NCI-H2081 (cell line): Measurements from ENCODE around the gene CEBPA.
"Not testable (repeated sequence)": the region's sequence is repeated elsewhere in the genome, so short reads cannot be mapped to it uniquely, and the experiment has no call there.

ENCODE experiments used
- DNase-seq, 2 experiments: peaks; one replicate each; lab custom pipeline; 2025; lab: John Stamatoyannopoulos, UW

The CEBPA gene

DNA sequence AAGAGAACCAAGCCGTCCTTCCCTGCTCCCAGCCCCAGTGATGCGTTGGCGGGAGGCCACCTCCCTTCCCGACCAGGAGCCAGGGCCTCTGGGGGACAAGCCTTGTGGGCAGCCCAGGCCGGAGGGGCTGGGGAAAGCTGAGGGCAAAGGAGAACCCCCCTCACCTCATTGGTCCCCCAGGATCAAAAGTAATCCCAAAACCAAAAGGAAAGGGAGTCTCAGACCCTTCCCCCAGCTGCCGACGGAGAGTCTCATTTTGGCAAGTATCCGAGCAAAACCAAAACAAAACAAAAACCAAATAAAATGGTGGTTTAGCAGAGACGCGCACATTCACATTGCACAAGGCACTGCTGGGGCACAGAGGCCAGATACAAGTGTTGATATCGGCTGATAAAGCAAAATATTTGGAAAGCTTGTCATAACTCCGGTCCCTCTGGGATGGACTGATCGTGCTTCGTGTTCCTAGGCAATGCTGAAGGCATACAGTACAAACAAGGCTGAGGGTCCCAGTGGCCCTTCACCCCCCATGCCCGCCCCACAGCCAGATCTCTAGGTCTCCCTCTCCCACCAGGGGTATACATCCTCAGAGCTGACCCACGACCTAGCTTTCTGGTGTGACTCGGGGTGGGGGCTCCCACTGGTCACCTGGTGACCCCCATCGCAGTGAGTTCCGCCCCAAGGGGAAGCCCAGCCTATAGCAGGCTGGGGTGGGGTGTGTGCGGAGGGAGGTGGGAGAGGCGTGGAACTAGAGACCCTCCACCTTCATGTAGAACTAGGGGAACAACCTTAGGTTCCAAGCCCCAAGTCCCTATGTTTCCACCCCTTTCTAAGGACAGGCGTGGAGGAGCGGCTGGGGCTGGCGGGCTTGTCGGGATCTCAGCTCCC is 2.1 kb downstream of the CEBPA start:
- DNase-seq = no peak

DNA sequence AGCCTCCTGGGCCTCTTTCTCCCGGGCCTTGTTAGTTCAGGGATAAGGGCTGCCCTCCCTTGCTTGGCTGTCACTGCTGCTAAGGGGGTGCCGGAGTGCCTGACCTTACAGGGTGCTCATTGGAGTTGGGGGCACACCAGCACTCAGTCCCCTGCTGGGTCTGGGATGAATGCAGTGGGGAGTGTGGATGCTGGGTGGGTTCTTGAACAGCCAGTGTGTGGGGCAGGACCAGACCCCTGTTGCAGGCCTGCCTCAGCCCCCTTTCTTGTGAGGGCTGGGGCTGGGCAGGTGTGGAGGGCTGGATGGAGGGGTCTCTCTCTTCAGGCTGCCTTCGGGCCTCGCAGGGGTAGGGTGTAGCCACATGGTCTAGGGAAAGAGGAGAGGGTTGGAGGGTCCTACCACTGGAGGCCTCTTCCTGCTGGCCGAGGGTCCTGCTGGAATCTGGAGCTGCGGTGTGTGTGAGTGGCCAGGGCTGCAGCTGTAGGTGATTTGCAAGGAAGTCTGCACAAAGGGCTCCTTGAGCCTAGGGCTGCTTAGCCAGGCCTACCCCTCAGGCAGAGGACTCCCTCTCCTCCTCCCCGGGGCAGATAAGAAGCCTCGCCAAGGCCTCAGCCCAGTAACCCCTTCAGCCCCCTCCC is 3.2 kb downstream of the CEBPA start:
- no peak for DNase-seq

DNA sequence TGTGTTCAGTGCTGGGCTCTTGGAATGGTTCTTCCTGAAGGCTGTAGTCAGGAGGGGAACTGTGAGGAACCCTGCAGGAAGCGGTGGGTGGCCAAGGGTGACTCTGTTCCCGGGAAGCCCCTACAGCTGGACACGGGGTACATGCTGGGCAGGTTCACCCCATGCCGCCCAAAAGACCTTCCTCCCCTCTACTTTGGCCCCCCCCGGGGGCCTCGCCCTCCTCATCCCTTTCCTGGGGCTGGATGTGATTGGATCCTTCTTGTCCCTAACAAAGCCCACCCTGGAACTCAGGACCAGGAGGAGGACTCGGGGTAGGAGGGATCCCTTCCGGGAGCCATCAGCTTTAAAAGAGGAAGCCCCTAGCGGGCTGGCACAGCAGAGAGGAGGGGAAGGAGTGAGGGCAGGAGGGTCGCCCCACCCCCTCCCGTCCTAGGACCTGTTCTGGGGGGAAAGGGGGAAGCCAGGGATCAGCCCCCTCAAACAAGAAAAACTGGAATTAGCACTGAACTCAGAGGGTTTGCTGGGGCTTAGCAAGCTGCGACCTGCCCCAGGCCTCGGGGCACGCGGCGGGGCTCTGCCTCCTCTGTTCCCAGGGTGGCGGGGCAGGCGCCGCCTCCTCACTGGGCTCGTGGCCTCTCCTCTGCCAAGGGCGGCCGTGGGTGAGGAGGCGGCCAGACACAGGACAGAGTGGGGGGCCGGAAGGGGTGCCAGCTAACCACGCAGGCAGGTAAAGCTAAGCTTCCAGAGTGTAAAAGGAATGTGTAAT is 4.0 kb downstream of the CEBPA start:
- DNase-seq = no peak

DNA sequence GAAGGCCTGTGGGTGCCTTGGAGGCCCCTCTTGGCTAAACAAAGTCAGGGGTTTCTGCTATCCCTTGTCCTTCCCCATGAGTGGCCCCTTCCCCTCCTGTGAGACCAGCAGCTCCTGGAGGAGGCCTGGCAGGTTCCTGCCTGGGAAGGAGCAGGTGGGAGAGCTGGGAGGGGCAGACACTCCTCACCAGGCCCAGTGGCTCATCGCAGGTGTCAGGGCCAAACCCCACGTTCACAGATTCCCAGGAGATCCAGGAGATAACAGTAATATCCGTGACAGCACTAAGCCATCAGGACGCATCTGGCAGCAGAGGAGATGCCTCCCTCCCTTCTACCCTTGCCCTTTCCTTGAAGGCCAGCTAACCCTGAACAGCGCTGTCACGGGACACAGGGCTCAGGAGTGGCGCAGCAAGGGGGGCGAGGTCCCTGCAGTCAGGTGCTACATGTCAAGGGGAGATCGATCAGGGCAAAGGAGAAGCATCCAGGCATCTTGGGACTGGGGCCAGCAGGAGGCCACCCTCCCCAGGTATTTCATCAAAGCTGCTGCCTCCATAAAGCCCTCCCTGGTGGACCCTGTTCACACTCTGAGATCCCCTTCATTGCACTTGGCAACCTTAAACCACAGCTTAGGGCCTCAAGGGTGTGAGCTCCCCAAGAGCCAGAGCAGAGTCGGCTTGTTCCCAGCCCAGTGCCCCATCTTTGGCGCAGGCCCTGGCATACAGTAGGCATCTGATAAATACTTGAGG is 4.8 kb downstream of the CEBPA start:
- no peak for DNase-seq

DNA sequence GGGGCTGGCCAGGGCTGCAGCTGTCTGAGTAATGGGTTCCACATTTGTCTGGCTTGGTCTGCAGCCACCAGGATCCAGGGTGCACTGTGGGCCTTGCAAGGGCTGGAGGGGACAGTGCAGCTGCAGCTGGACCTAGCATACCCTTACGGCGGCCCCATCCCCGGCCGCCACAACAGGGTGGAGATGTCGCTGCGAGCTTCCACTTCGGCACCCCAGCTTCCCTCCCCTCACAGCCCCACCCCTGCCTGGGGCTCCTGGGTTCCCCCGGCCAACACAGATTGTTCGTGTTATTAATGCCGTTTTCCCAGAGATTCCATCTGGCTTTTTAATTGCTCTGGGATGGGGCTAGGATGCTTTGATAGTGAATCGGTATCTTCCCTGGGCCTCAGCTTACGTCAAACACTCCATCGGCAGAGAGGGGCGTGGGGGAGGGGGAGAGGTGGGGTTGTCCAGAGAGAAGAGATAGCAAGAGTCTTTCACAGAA is 5.8 kb downstream of the CEBPA start:
- no peak for DNase-seq

DNA sequence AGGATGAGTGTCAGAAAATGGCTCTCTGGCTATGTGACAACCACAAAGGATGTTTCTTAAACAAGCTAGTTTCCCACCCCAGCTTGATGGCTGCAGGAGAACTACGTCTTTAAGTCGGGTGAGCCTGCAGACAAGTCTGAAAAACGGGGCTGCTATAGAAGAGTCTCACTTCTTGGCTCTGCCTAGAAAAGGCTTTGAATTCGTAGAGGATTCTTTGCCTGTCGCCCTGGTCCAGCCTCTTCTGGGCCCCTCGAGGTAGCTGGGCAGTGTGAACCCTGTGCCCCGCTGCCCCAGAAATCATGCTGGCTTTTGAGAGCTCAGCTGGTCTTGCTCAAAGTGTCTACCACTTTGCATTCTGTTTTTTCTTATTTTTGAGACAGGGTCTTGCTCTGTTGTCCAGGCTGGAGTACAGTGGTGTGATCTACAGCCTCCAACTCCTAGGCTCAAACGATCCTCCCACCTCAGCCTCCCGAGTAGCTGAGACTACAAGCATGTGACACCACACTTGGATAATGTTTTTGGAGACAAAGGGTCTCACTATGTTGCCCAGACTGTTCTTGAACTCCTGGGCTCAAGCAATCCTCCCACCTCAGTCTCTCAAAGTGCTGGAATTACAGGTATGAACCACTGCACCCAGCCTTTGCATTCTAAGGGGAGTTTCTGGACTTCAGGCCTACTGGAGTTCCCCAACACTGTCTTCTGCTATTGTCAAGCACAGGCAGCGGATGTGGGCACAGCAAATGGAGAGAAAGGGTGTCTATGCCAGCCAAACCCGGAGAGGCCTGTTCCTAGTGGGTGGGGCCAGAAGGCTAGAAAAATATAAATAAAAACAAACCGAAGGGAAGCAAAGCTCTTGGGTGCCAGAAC is 6.5 kb downstream of the CEBPA start:
- no peak for DNase-seq

DNA sequence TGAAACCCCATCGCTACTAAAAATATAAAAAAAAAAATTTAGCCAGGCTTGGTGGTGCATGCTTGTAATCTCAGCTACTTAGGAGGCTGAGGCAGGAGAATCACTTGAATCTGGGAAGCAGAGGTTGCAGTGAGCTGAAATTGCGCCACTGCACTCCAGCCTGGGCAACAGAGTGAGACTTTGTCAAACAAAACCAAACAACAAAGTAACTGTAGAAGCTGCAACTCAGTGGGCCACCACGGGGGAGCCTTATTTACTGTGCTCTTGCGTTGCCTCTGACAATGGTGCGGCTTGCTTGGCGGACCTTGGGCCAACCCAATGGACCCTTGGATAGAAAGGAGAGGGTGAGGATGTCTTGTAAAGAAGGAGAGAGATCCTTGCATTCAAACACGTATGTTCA is 7.3 kb downstream of the CEBPA start:
- not testable (repeated sequence) for DNase-seq

DNA sequence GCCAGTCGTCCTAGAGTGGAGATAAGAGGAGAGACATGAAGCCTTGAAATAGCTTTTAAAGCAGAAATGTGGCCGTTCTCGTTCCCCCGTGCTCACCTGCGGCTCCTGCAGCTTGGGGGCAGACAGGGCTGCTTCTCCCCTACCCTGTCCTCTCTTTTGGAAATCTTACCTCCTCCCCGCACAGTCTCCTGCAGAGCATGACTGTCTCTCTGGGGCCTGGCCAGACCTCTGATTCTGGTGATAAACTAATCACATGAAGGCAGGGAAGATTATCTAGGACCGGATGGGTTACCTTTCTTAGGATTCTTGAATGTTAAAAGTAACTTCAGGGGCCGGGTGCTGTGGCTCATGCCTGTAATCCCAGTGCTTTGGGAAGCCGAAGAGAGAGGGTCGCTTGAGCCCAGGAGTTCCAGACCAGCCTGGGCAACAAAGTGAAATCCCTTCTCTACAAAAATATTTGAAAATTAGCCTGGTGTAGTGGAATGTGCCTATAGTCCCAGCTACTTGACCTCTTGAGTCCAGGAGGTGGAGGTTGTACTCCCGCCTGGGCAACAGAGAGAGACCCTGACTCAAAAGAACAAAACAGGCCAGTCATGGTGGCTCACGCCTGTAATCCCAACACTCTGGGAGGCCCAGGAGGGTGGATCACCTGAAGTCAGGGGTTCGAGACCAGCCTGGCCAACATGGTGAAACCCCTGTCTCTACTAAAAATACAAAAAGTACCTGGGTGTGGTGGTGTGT is 8.1 kb downstream of the CEBPA start:
- no peak for DNase-seq

DNA sequence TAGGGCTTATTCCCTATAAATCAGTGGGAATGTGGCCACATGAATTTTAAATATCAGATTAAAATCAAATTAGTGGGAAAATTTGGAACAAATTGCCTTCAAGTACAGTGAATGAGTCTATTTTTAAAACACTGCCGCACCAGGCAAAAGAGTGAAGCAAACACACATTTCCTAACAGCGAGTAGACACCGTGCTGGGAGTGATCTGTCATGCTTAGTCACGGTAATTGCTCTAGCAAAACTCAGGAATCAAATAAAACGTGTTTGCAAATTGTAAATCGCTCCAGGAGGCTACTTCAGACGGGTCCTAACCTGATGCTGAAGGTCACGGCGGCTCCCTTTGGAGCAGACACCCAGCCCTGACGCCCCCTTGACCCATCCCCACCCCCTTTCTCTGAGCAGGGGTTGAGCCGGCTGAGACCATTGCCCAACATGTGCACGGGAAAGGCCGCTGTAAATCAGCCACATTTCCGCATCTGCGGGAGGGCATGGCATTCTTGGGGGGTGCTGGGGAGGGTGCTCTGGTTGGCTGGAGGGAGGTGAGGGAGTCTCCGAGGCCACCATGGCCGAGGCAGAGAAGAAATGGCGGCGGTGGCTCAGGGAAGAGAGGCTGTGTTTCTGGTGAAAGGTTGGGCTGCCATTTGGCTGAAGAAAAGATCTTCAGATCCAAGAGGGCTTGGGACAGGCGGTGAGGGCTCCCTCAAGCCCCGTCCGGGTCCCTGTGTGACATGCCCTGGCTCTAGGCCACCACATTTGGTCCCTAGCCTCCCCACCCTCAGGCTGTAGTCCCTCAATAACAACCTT is 8.9 kb downstream of the CEBPA start:
- peak; percentile 39 to 80 for DNase-seq

DNA sequence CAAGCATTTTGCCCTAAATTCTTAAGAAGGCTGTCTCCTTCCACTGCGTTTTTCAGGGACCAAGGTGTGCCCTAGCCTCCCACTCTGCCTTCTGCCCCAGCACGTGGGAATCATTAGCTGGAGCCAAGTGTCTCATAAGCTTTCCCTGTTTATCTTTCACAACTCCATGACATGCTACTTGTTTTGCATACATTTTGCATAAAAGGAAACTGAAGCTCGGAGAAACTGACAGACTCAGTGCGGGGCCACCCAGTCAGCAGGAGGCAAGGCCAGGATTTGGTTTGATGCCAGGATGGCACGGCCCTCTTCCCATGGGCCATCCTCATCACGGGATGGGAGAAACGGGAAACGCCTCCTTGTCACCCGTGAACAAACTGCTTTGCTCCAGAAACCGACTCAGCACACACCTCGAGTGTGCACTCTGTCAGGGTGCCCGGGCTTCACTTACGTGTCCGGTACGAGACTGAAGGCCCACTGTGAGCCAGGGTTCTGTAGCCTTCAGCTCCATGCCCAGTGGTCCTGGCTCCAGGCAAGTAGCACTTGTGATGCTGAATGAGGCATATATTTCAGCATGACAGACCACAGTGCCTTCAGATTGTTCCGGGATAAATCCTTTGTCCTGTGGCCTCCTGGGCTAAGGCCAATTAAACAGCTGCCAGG is 9.6 kb downstream of the CEBPA start:
- peak in 1 of 2 experiments; percentile 15 for DNase-seq

DNA sequence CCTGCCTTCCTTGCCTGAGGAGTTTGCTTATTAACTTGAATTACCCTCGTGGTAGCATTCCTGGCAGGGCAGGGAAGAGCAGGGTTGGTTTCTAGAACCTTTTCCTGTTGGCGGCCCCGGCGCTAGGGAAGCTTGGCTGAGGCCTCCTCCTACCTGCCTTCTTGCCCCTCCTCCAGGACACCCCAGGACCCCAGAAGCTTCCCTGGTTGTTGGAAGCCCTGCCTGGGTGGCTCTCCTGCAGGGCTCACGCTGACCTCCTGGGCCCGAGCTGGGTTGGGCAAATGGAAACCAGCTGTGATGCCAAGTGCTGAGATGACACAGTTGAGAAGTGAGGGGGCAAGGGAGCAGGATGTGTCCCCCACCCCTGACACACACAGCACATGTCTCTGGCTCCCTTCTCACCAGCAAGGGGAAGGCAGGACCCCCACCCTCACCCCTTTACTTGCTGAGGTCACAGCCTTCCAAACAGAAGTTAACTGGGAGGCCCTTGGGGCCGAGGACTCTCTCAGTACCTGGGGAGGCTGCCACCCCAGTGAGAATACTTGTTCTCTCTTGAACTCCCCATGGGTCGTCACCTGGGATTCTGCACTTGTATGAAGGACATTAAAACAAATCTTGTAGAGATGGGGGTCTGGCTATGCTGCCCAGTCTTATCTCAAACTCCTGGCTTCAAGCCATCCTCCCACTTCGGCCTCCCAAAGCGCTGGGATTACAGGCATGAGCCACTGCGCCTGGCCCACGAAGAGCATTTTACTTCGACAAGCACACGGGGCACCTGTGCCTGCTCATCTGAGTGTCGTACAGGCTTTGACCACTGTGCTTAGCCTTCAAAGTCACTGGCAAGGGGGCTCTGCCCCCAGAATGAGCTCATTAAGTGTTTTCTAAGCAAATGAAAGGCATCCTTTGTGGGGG is 10.5 kb downstream of the CEBPA start:
- DNase-seq = no peak

DNA sequence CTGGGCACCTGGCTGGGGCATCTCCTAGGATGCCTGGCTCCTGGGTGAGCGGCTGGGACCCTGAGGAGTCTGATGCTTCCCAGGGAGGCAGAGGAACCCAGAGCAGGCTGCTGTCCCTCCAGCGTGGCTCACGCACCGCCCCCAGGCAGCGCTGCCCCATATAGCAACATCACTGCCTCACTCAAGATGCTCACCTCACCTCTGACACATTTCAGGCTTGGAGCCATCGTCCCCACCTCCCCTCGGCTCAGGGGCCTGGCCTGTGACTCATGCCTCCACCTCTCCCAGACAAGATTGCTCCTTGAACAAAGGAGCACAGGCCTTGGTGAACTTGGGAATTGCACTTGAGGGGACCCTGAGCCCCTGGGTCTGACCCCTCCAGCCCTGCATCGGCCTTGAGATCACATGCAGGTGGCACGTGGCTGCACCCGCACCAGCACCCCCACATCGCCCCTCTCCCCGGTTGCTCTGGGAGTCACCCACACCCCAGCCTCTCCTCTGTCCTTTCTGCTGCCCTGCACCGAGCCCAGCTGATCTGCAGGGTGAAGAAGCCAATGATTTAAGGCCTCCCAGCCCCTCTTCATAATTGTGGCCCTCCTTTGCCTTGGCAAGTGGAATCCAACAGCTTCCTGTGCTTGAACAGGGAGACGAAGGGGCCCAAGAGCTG is 11.2 kb downstream of the CEBPA start:
- DNase-seq = no peak

DNA sequence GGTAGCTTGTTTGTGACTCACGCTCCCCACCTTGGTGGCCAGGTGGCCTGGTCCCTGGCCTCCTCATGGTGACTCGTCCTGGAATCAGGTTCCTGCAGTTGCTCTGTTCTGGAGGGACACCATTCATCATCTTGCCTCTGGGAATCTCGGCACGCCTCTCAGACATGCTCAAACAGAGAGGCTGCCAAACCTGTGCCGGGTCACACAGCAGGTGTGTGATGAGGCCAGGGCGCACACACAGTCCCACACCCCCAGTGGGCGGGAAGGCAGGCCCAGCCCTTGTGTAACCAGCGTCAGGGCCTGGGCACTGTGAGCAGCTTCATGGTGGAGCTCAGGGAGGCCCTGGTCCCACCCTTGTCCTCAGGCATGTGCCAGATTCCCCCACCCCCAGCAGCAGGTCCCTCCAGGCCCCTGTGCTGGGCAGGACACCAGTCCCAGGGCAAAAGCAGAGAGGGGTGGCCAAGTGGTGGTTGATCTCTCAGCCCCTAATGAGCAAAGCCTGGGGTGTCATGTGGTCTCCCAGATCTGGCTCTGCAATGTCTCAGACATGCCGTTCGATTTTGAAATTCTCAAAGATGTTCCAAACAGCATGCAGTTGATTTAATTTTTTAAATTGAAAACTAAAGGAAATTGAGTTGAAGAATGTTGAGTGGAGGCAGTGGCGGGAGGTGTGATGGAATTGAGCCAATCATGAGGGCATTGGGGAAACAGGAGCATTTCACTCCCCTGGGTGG is 12.1 kb downstream of the CEBPA start:
- DNase-seq = no peak

DNA sequence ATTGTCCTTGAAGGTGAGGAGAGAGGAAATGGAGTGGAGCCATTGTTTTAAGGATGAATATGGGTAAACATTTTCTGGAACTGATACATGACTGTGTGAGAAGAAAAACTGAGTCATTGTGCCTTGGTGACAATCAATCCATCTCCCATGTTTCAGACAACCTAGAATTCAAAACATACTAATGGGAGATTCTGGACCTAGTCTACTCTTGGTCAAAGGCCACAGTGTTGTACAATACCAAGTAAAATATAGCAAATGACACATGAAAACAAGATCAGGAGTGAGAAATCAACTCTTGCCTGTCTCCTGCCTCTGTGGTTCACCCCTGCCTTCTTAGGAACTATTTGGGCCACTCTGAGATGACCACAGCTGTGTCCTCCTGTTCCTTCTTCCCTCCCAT is 13.1 kb downstream of the CEBPA start:
- no peak for DNase-seq

DNA sequence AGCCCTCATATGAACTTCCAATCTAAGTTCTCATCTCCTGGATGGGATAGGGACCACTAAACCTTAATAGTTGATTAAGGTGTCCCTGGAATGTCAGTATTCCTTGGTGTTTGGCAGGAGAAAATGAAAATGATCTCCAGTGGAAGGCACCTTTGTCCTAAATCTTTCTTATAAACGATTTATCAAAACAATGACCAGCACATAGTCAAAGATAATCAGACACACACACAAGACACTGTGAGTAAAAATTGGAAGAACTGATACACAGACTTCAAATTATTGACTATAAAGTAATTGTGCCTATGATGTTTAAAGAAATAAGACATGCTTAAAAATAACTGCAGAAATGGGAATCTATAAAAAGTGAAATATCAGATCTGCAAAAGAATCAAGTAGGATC is 13.7 kb downstream of the CEBPA start:
- no peak for DNase-seq

DNA sequence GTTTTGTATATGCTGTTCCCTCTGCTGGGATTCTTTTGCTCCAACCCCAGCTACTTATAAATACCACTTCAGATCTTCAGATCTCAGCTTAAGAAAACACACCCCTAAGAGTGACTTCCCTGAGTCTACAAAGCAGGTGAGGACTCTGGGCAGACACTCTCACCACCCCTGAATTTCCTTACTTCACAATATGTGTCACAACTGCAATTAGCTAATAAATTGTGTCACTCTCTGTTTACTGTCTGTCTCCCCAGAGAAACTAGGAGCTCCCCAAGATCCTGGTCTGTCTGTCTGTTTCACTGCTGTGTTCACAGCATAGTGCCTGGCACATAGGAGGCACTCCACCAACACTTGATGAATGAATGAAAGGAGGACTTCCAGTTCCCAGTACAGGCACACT is 14.4 kb downstream of the CEBPA start:
- no peak for DNase-seq

DNA sequence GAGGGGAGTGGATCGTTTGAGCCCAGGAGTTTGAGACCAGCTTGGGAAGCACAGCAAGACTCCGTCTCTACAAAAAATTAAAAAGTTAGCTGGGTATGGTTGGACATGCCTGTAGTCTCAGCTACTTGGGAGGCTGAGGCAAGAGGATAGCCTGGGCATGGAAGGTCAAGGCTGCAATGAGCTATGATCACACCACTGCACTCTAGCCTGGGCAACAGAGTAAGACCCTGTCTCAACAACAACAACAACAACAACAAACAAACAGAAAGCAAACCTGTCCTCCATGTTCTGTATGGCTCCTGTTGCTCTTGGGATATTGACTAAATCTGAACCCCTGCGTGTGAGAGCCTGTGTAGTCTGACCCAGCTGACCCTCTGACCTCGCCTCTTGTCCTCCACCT is 14.9 kb downstream of the CEBPA start:
- DNase-seq = no peak
